T47D (cell line): ENCODE measurements around the gene WDR90.
A peak's percentile ranks its signal among the peaks of the same experiment; 100 is the strongest.

Experiments used
- DNase-seq, 2 experiments: peaks; one replicate each; pipeline versions ENCODE4 v3.0.0 to v3.0.0-alpha.2; 2011 to 2012; ENCODE audit warnings: low read depth in 1 of 2, low spot score in 1 of 2
- JUND ChIP-seq: IDR thresholded peaks from 2 replicates; pipeline ENCODE4 v1.6.1; 2012; ENCODE audit warnings: low read depth
- in situ Hi-C: cut with HindIII; loops from 2 replicates; pipeline ENCODE4 v1.10.0; 2016; ENCODE audit warnings: low sequenced_read_pairs, low pct_unique_long_range_greater_than_20kb

WDR90 gene

GRCh38 chr16:636206-637080 is 12.7 kb upstream of the WDR90 start, which contains the start of gene METTL26:
Gene METTL26, minus strand, starts transcription at chr16:636305. Its CDS starts 15 bp downstream, at chr16:636290.
- no peak for TF ChIP-seq JUND
- in situ Hi-C loops = no loop called here
- peak; percentile 97 to 98 for DNase-seq

- no peak for TF ChIP-seq JUND
- peak; percentile 94 to 99 for DNase-seq
- in situ Hi-C loops = no loop called here
Measured at GRCh38 chr16:637081-638018, 11.8 kb upstream of the WDR90 start.

- no peak for TF ChIP-seq JUND
- no peak for DNase-seq
- in situ Hi-C loops = no loop called here
Measured at GRCh38 chr16:638034-638543, 11.1 kb upstream of the WDR90 start.

- in situ Hi-C loops = no loop called here
- no peak for DNase-seq
- TF ChIP-seq JUND = no peak
Measured at GRCh38 chr16:638836-639235, 10.3 kb upstream of the WDR90 start.

GRCh38 chr16:640614-641013 is 8.6 kb upstream of the WDR90 start:
- TF ChIP-seq JUND = no peak
- in situ Hi-C loops = no loop called here
- no peak for DNase-seq

GRCh38 chr16:641326-642188 is 7.6 kb upstream of the WDR90 start, which contains the start of gene MCRIP2:
Gene MCRIP2, plus strand, starts transcription at chr16:641828. Its CDS starts 164 bp downstream, at chr16:641992.
- no peak for TF ChIP-seq JUND
- in situ Hi-C loops = no loop called here
- DNase-seq = peak; percentile 92 to 95

- in situ Hi-C loops = no loop called here
- TF ChIP-seq JUND = no peak
- peak; percentile 84 to 87 for DNase-seq
Measured at GRCh38 chr16:642189-643049, 6.7 kb upstream of the WDR90 start.

GRCh38 chr16:643050-643368 is 6.2 kb upstream of the WDR90 start:
- in situ Hi-C loops = no loop called here
- TF ChIP-seq JUND = no peak
- no peak for DNase-seq

- in situ Hi-C loops = no loop called here
- DNase-seq = no peak
- no peak for TF ChIP-seq JUND
Measured at GRCh38 chr16:644556-644955, 4.6 kb upstream of the WDR90 start.

GRCh38 chr16:645852-646678 is 3.1 kb upstream of the WDR90 start:
- DNase-seq = no peak
- no peak for TF ChIP-seq JUND
- in situ Hi-C loops = no loop called here
